ENCODE measurements around the gene TFCP2.

Gene TFCP2

GRCh38 chr12:51181558-51181957, 8.6 kb upstream of the TFCP2 start:
- Histone ChIP-seq H3K27me3 (ENCODE audit: low read length) (no peaks in the 10 kb centered on the region), H4K20me1 (ENCODE audit: low read depth, low read length) (no peaks in the 10 kb centered on the region), H3K4me3 (ENCODE audit: insufficient read depth, low read length, poor library complexity, severe bottlenecking) (no peak overlapping the region), H3K9me2 (replicated peaks; ENCODE audit: insufficient read depth, low read length) (no peaks in the 10 kb centered on the region), H3F3A (ENCODE audit: insufficient read depth) (no peaks in the 10 kb centered on the region), H2AFZ (ENCODE audit: low read depth, low read length, severe bottlenecking) (no peak overlapping the region), H3K9ac (ENCODE audit: low read length) (no peak overlapping the region), H3K9me3 (ENCODE audit: insufficient read depth, low read length) (no peaks in the 10 kb centered on the region), H3K36me3 (ENCODE audit: low read length) (no peaks in the 10 kb centered on the region), H3K4me2 (ENCODE audit: low read depth, low read length, poor library complexity, severe bottlenecking) (no peak overlapping the region), H3K27ac (ENCODE audit: low read depth, low read length) (no peak overlapping the region), H3K79me2 (ENCODE audit: insufficient read depth, low read length) (no peaks in the 10 kb centered on the region)
- TF ChIP-seq EZH2phosphoT487 (conservative IDR thresholded peaks at IDR 0.05; ENCODE audit: low read length) (no peak), CTCF (IDR thresholded peaks at IDR 0.05; ENCODE audit: insufficient read depth, low read length, poor library complexity, severe bottlenecking) (no peak)

- no peak overlapping the region for H2AFZ ChIP-seq (ENCODE audit: low read depth, low read length, severe bottlenecking)
- no peaks in the 10 kb centered on the region for H3K79me2 ChIP-seq (ENCODE audit: insufficient read depth, low read length)
- H3K27me3 ChIP-seq (ENCODE audit: low read length) = no peaks in the 10 kb centered on the region
- H3K9ac ChIP-seq (ENCODE audit: low read length) = no peak overlapping the region
- no peak overlapping the region for H3K4me2 ChIP-seq (ENCODE audit: low read depth, low read length, poor library complexity, severe bottlenecking)
- no peaks in the 10 kb centered on the region for H4K20me1 ChIP-seq (ENCODE audit: low read depth, low read length)
- H3K9me3 ChIP-seq (ENCODE audit: insufficient read depth, low read length) = no peaks in the 10 kb centered on the region
- no peak overlapping the region for H3K4me3 ChIP-seq (ENCODE audit: insufficient read depth, low read length, poor library complexity, severe bottlenecking)
- peaks cover 8% of the 10 kb centered on the region for H3F3A ChIP-seq (ENCODE audit: insufficient read depth)
- no peak overlapping the region for H3K27ac ChIP-seq (ENCODE audit: low read depth, low read length)
- H3K36me3 ChIP-seq (ENCODE audit: low read length) = no peaks in the 10 kb centered on the region
- H3K9me2 ChIP-seq (replicated peaks; ENCODE audit: insufficient read depth, low read length) = no peaks in the 10 kb centered on the region
- TF ChIP-seq CTCF (IDR thresholded peaks at IDR 0.05; ENCODE audit: insufficient read depth, low read length, poor library complexity, severe bottlenecking) = no peak
- no peak for TF ChIP-seq EZH2phosphoT487 (conservative IDR thresholded peaks at IDR 0.05; ENCODE audit: low read length)
These were observed 5.0 kb upstream of the TFCP2 start for GRCh38 chr12:51177897-51178296.

GRCh38 chr12:51174501-51174900, 1.6 kb upstream of the TFCP2 start:
- Histone ChIP-seq H3K27ac (ENCODE audit: low read depth, low read length) (no peak overlapping the region), H3K36me3 (ENCODE audit: low read length) (no peaks in the 10 kb centered on the region), H3K9me3 (ENCODE audit: insufficient read depth, low read length) (no peaks in the 10 kb centered on the region), H3K4me3 (ENCODE audit: insufficient read depth, low read length, poor library complexity, severe bottlenecking) (no peak overlapping the region), H3K9ac (ENCODE audit: low read length) (no peak overlapping the region), H3F3A (ENCODE audit: insufficient read depth) (peaks cover 8% of the 10 kb centered on the region), H3K9me2 (replicated peaks; ENCODE audit: insufficient read depth, low read length) (no peaks in the 10 kb centered on the region), H3K27me3 (ENCODE audit: low read length) (no peaks in the 10 kb centered on the region), H3K4me2 (ENCODE audit: low read depth, low read length, poor library complexity, severe bottlenecking) (no peak overlapping the region), H3K79me2 (ENCODE audit: insufficient read depth, low read length) (peaks cover 32% of the 10 kb centered on the region), H2AFZ (ENCODE audit: low read depth, low read length, severe bottlenecking) (peak overlapping the region; percentile 50), H4K20me1 (ENCODE audit: low read depth, low read length) (no peaks in the 10 kb centered on the region)
- no peak for TF ChIP-seq CTCF (IDR thresholded peaks at IDR 0.05; ENCODE audit: insufficient read depth, low read length, poor library complexity, severe bottlenecking)
- TF ChIP-seq EZH2phosphoT487 (conservative IDR thresholded peaks at IDR 0.05; ENCODE audit: low read length) = no peak

All from SU-DHL-6 (cell line).